Liver (tissue), 9 donors: ENCODE measurements around the gene TRIO. TPM values are rescaled to one million over a fixed set of nuclear protein-coding genes. Genes with fewer than 3 reads are reported as not detected.

Experiments used
- DNase-seq: peaks from one replicate; pipeline ENCODE4 v3.0.0-alpha.2; 2017; ENCODE audit warnings: low spot score
- H3K27ac ChIP-seq, 2 donors: one replicate each; pipeline ENCODE4 v1.7.0; 2013; ENCODE audit warnings: inconsistent platforms in 2 of 2, low read length in 2 of 2, control low read depth in 1 of 2, low read depth in 1 of 2, mild to moderate bottlenecking in 1 of 2
- H3K27me3 ChIP-seq, 4 donors: one replicate each; pipeline versions ENCODE4 v1.6.1 to v1.7.0; 2013; ENCODE audit warnings: low read length in 3 of 4, inconsistent platforms in 1 of 4, mild to moderate bottlenecking in 1 of 4, moderate library complexity in 1 of 4; ENCODE audit not compliant: control insufficient read depth in 4 of 4, insufficient read depth in 4 of 4
- H3K36me3 ChIP-seq, 4 donors: one replicate each; pipeline versions ENCODE4 v1.6.1 to v1.7.0; 2013; ENCODE audit warnings: low read length in 3 of 4, mild to moderate bottlenecking in 3 of 4, low read depth in 1 of 4, moderate library complexity in 1 of 4; ENCODE audit not compliant: control insufficient read depth in 4 of 4, insufficient read depth in 3 of 4
- H3K4me1 ChIP-seq, 4 donors: one replicate each; pipeline versions ENCODE4 v1.6.1 to v1.7.0; 2013; ENCODE audit warnings: low read length in 3 of 4, mild to moderate bottlenecking in 3 of 4, moderate library complexity in 1 of 4; ENCODE audit not compliant: control insufficient read depth in 4 of 4, insufficient read depth in 4 of 4
- H3K4me3 ChIP-seq, 3 donors: one replicate each; pipeline versions ENCODE4 v1.6.1 to v1.7.0; 2013; ENCODE audit warnings: low read length in 3 of 3, control low read depth in 1 of 3, low read depth in 1 of 3, mild to moderate bottlenecking in 1 of 3
- H3K9ac ChIP-seq, 2 donors: one replicate each; pipeline ENCODE4 v1.7.0; 2013; ENCODE audit warnings: low read length in 2 of 2, mild to moderate bottlenecking in 2 of 2, moderate library complexity in 2 of 2, control low read depth in 1 of 2, low read depth in 1 of 2
- H3K9me3 ChIP-seq, 4 donors: one replicate each; pipeline versions ENCODE4 v1.6.1 to v1.7.0; 2013; ENCODE audit warnings: low read length in 3 of 4; ENCODE audit not compliant: control insufficient read depth in 4 of 4
- ATF3 ChIP-seq: IDR thresholded peaks from 2 replicates; pipeline ENCODE4 v1.6.1; 2016; ENCODE audit warnings: antibody characterized with exemption
- CTCF ChIP-seq: fragments of 150-350 bp; IDR thresholded peaks from 2 replicates; pipeline ENCODE4 v1.5.1; 2017; ENCODE audit warnings: improper control_type of control experiment, low read depth, low read length; ENCODE audit not compliant: missing input control
- EGR1 ChIP-seq, 2 donors: IDR thresholded peaks; 2 replicates each; pipeline ENCODE4 v1.6.1; 2016 to 2018; ENCODE audit warnings: antibody characterized with exemption in 2 of 2, low read depth in 2 of 2
- FOXA1 ChIP-seq: IDR thresholded peaks from 2 replicates; pipeline ENCODE4 v1.6.1; 2016; ENCODE audit warnings: antibody characterized with exemption
- FOXA2 ChIP-seq: IDR thresholded peaks from 2 replicates; pipeline ENCODE4 v1.6.1; 2016; ENCODE audit warnings: antibody characterized with exemption
- GABPA ChIP-seq, 2 donors: IDR thresholded peaks in 1 of 2; conservative IDR thresholded peaks in 1 of 2; 2 replicates each; pipeline ENCODE4 v1.6.1; 2016; ENCODE audit warnings: antibody characterized with exemption in 2 of 2, mild to moderate bottlenecking in 1 of 2, moderate library complexity in 1 of 2
- HNF4A ChIP-seq, 2 donors: conservative IDR thresholded peaks; 2 replicates each; pipeline ENCODE4 v1.6.1; 2016; ENCODE audit warnings: antibody characterized with exemption in 2 of 2, mild to moderate bottlenecking in 2 of 2
- HNF4G ChIP-seq: IDR thresholded peaks from 2 replicates; pipeline ENCODE4 v1.6.1; 2016; ENCODE audit warnings: antibody characterized with exemption
- JUND ChIP-seq, 2 donors: IDR thresholded peaks; 2 replicates each; pipeline ENCODE4 v1.6.1; 2016; ENCODE audit warnings: antibody characterized with exemption in 2 of 2
- MAX ChIP-seq: IDR thresholded peaks from 2 replicates; pipeline ENCODE4 v1.6.1; 2016; ENCODE audit warnings: antibody characterized with exemption
- NR2F2 ChIP-seq: IDR thresholded peaks from 2 replicates; pipeline ENCODE4 v1.6.1; 2016; ENCODE audit warnings: antibody characterized with exemption
- RAD21 ChIP-seq, 2 donors: IDR thresholded peaks; 2 replicates each; pipeline ENCODE4 v1.6.1; 2016; ENCODE audit warnings: antibody characterized with exemption in 2 of 2, mild to moderate bottlenecking in 2 of 2
- RXRA ChIP-seq, 2 donors: IDR thresholded peaks; 2 replicates each; pipeline ENCODE4 v1.6.1; 2017 to 2018; ENCODE audit warnings: antibody characterized with exemption in 2 of 2, mild to moderate bottlenecking in 1 of 2
- SP1 ChIP-seq: IDR thresholded peaks from 2 replicates; pipeline ENCODE4 v1.6.1; 2018; ENCODE audit warnings: antibody characterized with exemption, mild to moderate bottlenecking
- TAF1 ChIP-seq: conservative IDR thresholded peaks from 2 replicates; pipeline ENCODE4 v1.6.1; 2016; ENCODE audit warnings: antibody characterized with exemption, mild to moderate bottlenecking
- YY1 ChIP-seq: IDR thresholded peaks from 2 replicates; pipeline ENCODE4 v1.6.1; 2016; ENCODE audit warnings: antibody characterized with exemption, mild to moderate bottlenecking
- ZBTB33 ChIP-seq: IDR thresholded peaks from 2 replicates; pipeline ENCODE4 v1.6.1; 2016; ENCODE audit warnings: antibody characterized with exemption
- WGBS: extraction: QIAGEN DNeasy Blood & Tissue Kit; methylation state at CpG from one replicate; pipeline ENCODE4 v1.1.7; 2013; 5-methylcytosine and 5-hydroxymethylcytosine counted together
- polyA plus RNA-seq, 2 donors: library from polyadenylated mRNA; stranded (reverse) in 1 of 2; unstranded in 1 of 2; fragments of 200-250 nt in 1 of 2; fragments of >200 nt in 1 of 2; fragmentation: Nextera tagmentation in 1 of 2; extraction: Ambion mirVana in 1 of 2; gene quantifications; one replicate each; pipeline versions ENCODE4 v1.2.1 to v1.2.3, GENCODE V29; 2013 to 2015
- total RNA-seq, 2 donors: library from RNA; depleted of rRNA; stranded (reverse); fragments of >200 nt; gene quantifications; one replicate each; pipeline ENCODE4 v1.2.3, GENCODE V29; 2014
- donor health status: healthy.
- donor health status: healthy.
- donor health status: healthy.
- donor health status: healthy.
- donor health status: healthy.

Gene TRIO
- total and polyA plus RNA-seq, 4 donors: 8.5 to 86.2 (median 16.0) TPM

- H3K4me3 ChIP-seq: no peak overlapping the region
- DNase-seq: no peak
- H3K27me3 ChIP-seq: no peaks in the 10 kb centered on the region
- 79% methylated on average over 1 of the region's 1 CpG for WGBS
- no peaks in the 10 kb centered on the region for H3K36me3 ChIP-seq
- no peak overlapping the region for H3K9ac ChIP-seq
- no peak overlapping the region for H3K27ac ChIP-seq
- TF ChIP-seq NR2F2: no peak
- TF ChIP-seq ZBTB33: no peak
- TF ChIP-seq EGR1 (IDR thresholded peaks at IDR 0.05; ENCODE audit: low read depth in 2 of 2): no peak
- TF ChIP-seq MAX: no peak
- no peak for TF ChIP-seq CTCF
- no peak for TF ChIP-seq ATF3
- no peak for TF ChIP-seq HNF4G
- TF ChIP-seq GABPA (IDR thresholded peaks at IDR 0.05 in 1 of 2, conservative IDR thresholded peaks at IDR 0.05 in 1 of 2): no peak
- no peak for TF ChIP-seq TAF1
- TF ChIP-seq YY1: no peak
- no peak for TF ChIP-seq FOXA1
- TF ChIP-seq RAD21 (IDR thresholded peaks at IDR 0.05): no peak
- TF ChIP-seq RXRA (IDR thresholded peaks at IDR 0.05): no peak
- no peak for TF ChIP-seq JUND (IDR thresholded peaks at IDR 0.05)
- no peaks in the 10 kb centered on the region for H3K4me1 ChIP-seq
- H3K9me3 ChIP-seq: no peaks in the 10 kb centered on the region
Measured at GRCh38 chr5:14129123-14129522, 14.0 kb upstream of the TRIO start.

- Histone ChIP-seq H3K4me3 (no peak overlapping the region), H3K27ac (no peak overlapping the region), H3K27me3 (no peaks in the 10 kb centered on the region), H3K4me1 (no peaks in the 10 kb centered on the region), H3K9me3 (no peaks in the 10 kb centered on the region), H3K36me3 (no peaks in the 10 kb centered on the region), H3K9ac (no peak overlapping the region)
- TF ChIP-seq RXRA (IDR thresholded peaks at IDR 0.05) (no peak), HNF4A (conservative IDR thresholded peaks at IDR 0.05) (no peak), SP1 (no peak), ZBTB33 (no peak), RAD21 (IDR thresholded peaks at IDR 0.05) (no peak), NR2F2 (no peak), FOXA1 (no peak), FOXA2 (no peak), EGR1 (IDR thresholded peaks at IDR 0.05; ENCODE audit: low read depth in 2 of 2) (no peak), GABPA (IDR thresholded peaks at IDR 0.05 in 1 of 2, conservative IDR thresholded peaks at IDR 0.05 in 1 of 2) (no peak), CTCF (no peak), YY1 (no peak), TAF1 (no peak), HNF4G (no peak), JUND (IDR thresholded peaks at IDR 0.05) (no peak)
- DNase-seq: no peak
- 66% methylated on average over 6 of the region's 6 CpGs for WGBS
Measured at GRCh38 chr5:14131855-14132503, 11.2 kb upstream of the TRIO start.
